ENCODE results near the gene CERS2.

Gene CERS2

DNA sequence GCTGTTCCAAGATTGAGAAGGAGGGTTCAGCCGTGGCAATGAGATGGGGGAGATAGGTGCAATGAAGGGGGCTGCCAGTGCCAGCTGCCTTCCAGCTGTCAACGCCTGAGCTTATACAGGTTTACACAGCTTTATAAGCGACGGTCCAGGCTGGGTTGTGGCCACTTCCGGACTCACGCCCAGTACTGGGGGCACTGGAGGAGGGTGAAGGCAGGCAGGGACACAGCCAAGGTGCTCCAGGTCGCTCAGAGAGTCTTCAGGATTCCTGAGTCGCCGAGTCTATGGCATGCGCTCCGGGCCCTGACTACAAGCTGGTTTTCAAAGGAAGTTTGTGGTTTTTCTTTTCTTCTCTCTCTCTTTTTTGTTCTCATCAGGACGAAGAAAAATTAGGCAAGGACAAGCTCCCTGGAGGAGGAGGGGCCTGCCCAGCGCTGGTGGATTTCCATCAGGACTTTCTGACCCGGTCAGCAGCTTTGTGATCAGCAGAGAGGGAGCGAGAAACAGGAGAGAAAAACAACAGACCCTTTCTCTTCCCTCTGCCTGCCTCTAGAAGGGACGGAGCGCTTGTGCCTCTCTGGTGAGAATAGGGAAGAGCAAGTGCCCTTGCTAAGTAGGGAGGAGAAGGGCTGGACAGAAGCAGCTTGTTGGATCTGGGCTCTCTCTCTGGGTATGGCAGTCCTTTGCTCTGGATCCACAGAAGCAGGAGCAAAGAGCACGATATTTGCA, 31.9 kb upstream of the CERS2 start, which contains the start of gene MINDY1:
Gene MINDY1 (minus strand): TSS at position 576 of the 726 bp plus-strand sequence. CDS start 4,285 bp downstream, outside the sequence.
- Histone ChIP-seq H3F3A (ENCODE audit: insufficient read depth, low read length) (no peaks in the 10 kb centered on the region), H2AFZ (ENCODE audit: low read length) (peak within 1 kb of the TSS; percentile 52), H3K79me2 (ENCODE audit: insufficient read depth, low read length) (no peaks in the 10 kb centered on the region), H3K36me3 (ENCODE audit: insufficient read depth, low read length) (no peaks in the 10 kb centered on the region), H3K9me2 (ENCODE audit: low read depth, low read length) (no peaks in the 10 kb centered on the region), H3K4me3 (ENCODE audit: low read depth, low read length, poor library complexity, severe bottlenecking) (peak within 1 kb of the TSS; percentile 72), H3K9ac (ENCODE audit: low read length) (peak within 1 kb of the TSS; percentile 76), H3K27me3 (ENCODE audit: insufficient read depth, low read length) (no peaks in the 10 kb centered on the region), H3K4me2 (ENCODE audit: low read length) (peak within 1 kb of the TSS; percentile 70), H4K20me1 (ENCODE audit: insufficient read depth, low read length) (no peaks in the 10 kb centered on the region), H3K4me1 (ENCODE audit: insufficient read depth, low read length, severe bottlenecking) (peaks cover 49% of the 10 kb centered on the region), H3K27ac (ENCODE audit: low read depth, low read length, poor library complexity, severe bottlenecking) (peak within 1 kb of the TSS; percentile 68), H3K9me3 (ENCODE audit: low read length) (no peaks in the 10 kb centered on the region)
- TF ChIP-seq, protein P1, sequence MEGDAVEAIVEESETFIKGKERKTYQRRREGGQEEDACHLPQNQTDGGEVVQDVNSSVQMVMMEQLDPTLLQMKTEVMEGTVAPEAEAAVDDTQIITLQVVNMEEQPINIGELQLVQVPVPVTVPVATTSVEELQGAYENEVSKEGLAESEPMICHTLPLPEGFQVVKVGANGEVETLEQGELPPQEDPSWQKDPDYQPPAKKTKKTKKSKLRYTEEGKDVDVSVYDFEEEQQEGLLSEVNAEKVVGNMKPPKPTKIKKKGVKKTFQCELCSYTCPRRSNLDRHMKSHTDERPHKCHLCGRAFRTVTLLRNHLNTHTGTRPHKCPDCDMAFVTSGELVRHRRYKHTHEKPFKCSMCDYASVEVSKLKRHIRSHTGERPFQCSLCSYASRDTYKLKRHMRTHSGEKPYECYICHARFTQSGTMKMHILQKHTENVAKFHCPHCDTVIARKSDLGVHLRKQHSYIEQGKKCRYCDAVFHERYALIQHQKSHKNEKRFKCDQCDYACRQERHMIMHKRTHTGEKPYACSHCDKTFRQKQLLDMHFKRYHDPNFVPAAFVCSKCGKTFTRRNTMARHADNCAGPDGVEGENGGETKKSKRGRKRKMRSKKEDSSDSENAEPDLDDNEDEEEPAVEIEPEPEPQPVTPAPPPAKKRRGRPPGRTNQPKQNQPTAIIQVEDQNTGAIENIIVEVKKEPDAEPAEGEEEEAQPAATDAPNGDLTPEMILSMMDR (IDR thresholded peaks at IDR 0.05; ENCODE audit: low read length) = peak; percentile 44; the same call in 1 of the 2 replicates
- no peak for TF ChIP-seq EZH2 (IDR thresholded peaks at IDR 0.05; ENCODE audit: borderline replicate concordance, low read length)

DNA sequence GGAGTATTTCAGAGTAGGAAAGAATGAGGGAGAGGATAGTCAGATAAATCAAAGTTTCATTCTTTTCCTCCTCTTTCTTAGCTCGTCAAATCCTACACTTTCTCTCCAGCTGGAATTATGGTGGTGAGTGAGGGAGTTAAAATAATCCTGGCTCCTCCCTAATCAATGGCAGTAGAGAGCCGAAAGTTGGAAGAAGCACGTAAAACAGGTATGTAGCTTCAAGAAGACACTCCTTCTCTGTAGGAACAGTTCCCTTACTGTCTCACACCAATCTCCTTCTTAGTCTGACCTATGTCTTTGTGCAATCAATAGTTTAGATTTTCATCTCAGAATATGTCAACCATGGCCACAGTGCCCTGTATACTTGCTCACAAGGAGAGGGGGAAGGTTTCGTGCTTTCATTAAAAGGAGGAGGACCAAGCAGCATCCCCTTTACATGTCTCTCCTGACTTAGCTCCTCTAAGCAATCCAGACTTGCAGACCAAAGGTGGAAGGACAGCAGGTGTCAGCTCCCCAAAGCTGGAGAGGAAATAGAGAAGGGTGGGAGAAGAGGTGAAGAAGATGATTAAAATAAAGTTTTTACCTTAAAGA, 31.2 kb upstream of the CERS2 start:
- H3K27ac ChIP-seq (ENCODE audit: low read depth, low read length, poor library complexity, severe bottlenecking) = no peak overlapping the region
- no peaks in the 10 kb centered on the region for H3K9me2 ChIP-seq (ENCODE audit: low read depth, low read length)
- H3K79me2 ChIP-seq (ENCODE audit: insufficient read depth, low read length) = no peaks in the 10 kb centered on the region
- H3K9ac ChIP-seq (ENCODE audit: low read length) = peak overlapping the region; percentile 51; the same call in 1 of the 2 replicates
- no peaks in the 10 kb centered on the region for H3F3A ChIP-seq (ENCODE audit: insufficient read depth, low read length)
- no peaks in the 10 kb centered on the region for H3K27me3 ChIP-seq (ENCODE audit: insufficient read depth, low read length)
- peaks cover 43% of the 10 kb centered on the region for H3K4me1 ChIP-seq (ENCODE audit: insufficient read depth, low read length, severe bottlenecking)
- no peak for TF ChIP-seq EZH2 (IDR thresholded peaks at IDR 0.05; ENCODE audit: borderline replicate concordance, low read length)
- TF ChIP-seq, protein P1 (IDR thresholded peaks at IDR 0.05; ENCODE audit: low read length) = no peak
- H3K4me3 ChIP-seq (ENCODE audit: low read depth, low read length, poor library complexity, severe bottlenecking) = peak overlapping the region; percentile 54
- no peaks in the 10 kb centered on the region for H4K20me1 ChIP-seq (ENCODE audit: insufficient read depth, low read length)
- H3K9me3 ChIP-seq (ENCODE audit: low read length) = no peaks in the 10 kb centered on the region
- H3K36me3 ChIP-seq (ENCODE audit: insufficient read depth, low read length) = no peaks in the 10 kb centered on the region
- peak overlapping the region; percentile 63 for H3K4me2 ChIP-seq (ENCODE audit: low read length)
- no peak overlapping the region for H2AFZ ChIP-seq (ENCODE audit: low read length)

DNA sequence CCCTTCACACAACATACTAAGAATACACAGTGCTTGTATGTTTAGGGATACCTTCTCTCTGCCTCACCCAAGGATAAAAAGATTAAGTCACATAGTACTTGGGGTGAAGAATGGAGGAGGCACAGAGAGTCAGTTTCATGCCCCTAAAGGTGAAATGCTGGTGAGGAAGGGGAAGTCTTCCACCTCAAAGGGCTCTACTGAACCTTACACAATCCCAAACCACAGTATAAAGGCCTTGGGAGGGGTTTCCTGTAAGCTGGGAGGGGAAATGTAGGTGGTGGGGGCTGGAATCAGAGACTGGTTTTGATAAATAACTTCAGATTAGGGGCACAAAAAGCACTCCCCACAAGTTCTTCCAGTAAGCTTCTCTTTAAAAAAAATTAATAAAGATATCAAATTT, 28.5 kb upstream of the CERS2 start:
- no peak overlapping the region for H3K9ac ChIP-seq (ENCODE audit: low read length)
- no peak overlapping the region for H3K4me2 ChIP-seq (ENCODE audit: low read length)

More for the DNA sequence above, 28.5 kb upstream of the CERS2 start:
- H3K36me3 ChIP-seq (ENCODE audit: insufficient read depth, low read length) = no peaks in the 10 kb centered on the region; the same call in 1 of the 2 replicates
- H4K20me1 ChIP-seq (ENCODE audit: insufficient read depth, low read length) = no peaks in the 10 kb centered on the region
- H3K27ac ChIP-seq (ENCODE audit: low read depth, low read length, poor library complexity, severe bottlenecking) = no peak overlapping the region
- no peaks in the 10 kb centered on the region for H3K9me2 ChIP-seq (ENCODE audit: low read depth, low read length)
- H3K4me1 ChIP-seq (ENCODE audit: insufficient read depth, low read length, severe bottlenecking) = peaks cover 31% of the 10 kb centered on the region
- H3K27me3 ChIP-seq (ENCODE audit: insufficient read depth, low read length) = no peaks in the 10 kb centered on the region
- no peak overlapping the region for H2AFZ ChIP-seq (ENCODE audit: low read length)
- no peak for TF ChIP-seq EZH2 (IDR thresholded peaks at IDR 0.05; ENCODE audit: borderline replicate concordance, low read length)
- TF ChIP-seq, protein P1 (IDR thresholded peaks at IDR 0.05; ENCODE audit: low read length) = no peak
- no peaks in the 10 kb centered on the region for H3K9me3 ChIP-seq (ENCODE audit: low read length)
- no peak overlapping the region for H3K4me3 ChIP-seq (ENCODE audit: low read depth, low read length, poor library complexity, severe bottlenecking)
- H3K79me2 ChIP-seq (ENCODE audit: insufficient read depth, low read length) = no peaks in the 10 kb centered on the region
- no peaks in the 10 kb centered on the region for H3F3A ChIP-seq (ENCODE audit: insufficient read depth, low read length)

All from OCI-LY1 (cell line).